GM21737 (cell line): ENCODE results near the gene ADAMTS17.

Experiments
- ATAC-seq: cut with Tn5 transposase; IDR thresholded peaks from one replicate; pipeline ENCODE4 v1.9.1; 2021; ENCODE audit warnings: mild to moderate bottlenecking, moderate library complexity; ENCODE audit not compliant: unreplicated experiment

The ADAMTS17 gene

DNA sequence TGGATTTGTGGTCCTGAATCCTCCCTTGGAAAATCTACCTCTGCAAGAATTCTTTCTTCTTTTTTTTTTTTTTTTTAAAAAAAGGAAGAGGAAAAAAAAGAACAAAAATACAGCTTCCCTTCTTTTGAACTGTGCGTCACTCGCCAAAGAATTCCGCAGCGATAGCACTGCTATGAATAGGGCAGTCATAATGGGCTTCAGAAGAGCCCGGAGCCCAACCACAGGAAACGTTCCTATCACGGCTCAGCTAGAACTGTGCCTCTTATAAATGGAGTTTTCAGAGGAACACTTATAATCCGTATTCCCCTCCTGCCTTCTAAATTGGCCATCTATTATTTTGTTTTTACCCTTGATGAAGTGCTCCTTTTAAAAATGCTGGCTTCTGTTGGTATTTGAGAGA is 227.7 kb downstream of the ADAMTS17 start:
- ATAC-seq = no peak

DNA sequence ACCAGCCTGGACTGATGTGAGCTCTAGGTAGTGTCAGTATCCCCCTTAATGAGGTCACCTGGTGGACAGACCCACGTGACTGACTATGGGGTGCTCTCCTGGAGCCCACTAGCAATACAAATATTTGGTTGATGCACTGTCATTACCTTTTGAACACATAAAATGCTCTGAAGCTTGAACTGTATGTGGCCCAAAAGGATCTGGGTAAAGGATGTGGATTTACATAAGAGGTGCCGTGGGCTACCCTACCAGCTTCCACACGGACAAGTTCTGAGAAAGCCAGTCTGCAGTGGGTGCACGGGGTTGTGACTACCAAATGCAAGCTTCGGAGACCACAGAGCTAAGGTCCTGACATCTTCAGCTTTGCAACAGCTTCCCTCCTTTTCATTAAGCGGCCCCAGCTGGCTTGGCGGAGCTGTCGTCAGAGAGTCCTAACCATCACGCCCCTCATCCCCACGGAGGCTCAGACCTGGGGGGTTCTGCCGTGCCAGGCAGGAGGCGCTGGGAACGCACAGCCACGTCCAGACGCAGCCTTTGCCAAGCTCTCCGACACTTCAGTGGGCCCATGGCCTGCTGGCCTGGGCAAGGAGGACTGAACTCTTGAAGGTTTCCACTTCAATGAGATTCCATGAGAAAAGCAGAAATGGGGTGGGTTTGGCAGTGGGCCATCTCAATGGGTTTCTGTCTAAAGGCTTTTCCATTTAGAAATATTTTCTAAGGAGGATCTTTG is 228.3 kb downstream of the ADAMTS17 start:
- ATAC-seq = no peak

- ATAC-seq = no peak
These were observed 229.0 kb downstream of the ADAMTS17 start for GRCh38 chr15:100112636-100113305.

- no peak for ATAC-seq
These were observed 229.7 kb downstream of the ADAMTS17 start for GRCh38 chr15:100112061-100112420.

- no peak for ATAC-seq
These were observed 230.4 kb downstream of the ADAMTS17 start for GRCh38 chr15:100111125-100112060.

DNA sequence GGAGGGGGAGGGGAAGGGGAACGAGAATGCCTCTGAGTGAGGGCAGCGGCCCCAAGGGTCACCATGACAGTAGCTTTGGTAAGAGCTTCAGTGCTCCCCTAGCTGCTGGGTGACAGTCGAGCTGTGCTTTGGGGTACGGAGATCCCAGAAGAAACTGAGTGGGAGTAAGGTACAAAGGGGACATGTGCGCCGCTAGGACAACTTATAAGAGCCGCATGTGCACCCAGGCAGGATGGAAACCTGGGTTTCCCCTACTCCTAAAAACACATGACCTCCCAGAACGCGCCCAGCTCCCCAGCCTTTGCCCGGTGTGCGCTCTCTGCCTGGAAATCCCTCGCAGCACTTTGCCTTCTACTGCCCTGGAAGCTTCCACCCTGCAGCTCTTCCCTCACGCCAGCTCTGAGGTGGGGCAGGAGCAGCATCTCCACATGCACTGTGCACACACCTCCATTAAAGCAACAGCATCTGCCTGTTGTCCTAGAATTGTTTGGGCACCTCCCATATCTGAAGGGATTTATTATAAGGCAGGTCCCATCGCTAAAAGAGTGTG is 232.2 kb downstream of the ADAMTS17 start:
- ATAC-seq = no peak

DNA sequence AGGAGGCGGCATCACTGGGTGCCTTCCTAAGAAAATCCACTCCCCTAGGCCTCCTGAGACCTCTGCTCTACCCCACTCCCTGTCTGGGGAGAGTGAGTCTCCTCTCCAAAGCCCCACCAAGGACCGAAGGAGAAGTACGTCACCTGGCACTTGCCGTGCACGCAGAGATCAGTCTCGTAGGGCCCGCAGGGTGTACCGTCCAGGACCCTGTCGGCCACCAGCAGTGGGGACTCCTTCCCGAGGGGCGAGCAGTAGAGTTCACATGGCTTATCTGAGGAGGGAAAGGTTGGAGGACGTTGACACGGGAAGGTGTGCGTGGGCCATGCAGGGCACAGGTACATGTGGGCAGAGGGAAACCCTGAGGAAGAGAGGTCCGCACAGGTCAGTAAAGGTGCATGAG is 232.9 kb downstream of the ADAMTS17 start:
- no peak for ATAC-seq

- no peak for ATAC-seq
These were observed 233.4 kb downstream of the ADAMTS17 start for GRCh38 chr15:100108346-100108745.

GRCh38 chr15:100107606-100108225 is 234.1 kb downstream of the ADAMTS17 start:
- ATAC-seq = no peak

- no peak for ATAC-seq
These were observed 234.6 kb downstream of the ADAMTS17 start for GRCh38 chr15:100107151-100107550.

DNA sequence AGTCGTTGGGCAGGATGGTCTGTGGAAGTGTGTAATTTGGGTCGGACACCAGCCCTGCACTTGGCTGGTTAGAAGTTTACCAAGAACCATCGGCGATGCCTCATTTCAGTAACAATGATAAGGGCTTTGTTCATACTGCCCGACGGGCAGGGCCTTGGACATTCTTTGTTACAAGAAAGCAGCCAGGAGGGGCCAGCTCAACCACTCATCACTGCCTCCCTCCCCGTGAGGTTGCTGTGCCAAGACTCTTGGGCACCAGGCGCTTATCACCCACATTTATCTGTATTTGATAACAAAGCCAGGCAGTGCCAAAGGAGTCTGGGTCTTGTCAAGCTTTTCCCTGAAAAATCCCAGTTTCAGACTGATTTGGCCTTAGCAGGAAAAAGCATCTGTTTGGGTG is 235.0 kb downstream of the ADAMTS17 start:
- ATAC-seq = no peak

DNA sequence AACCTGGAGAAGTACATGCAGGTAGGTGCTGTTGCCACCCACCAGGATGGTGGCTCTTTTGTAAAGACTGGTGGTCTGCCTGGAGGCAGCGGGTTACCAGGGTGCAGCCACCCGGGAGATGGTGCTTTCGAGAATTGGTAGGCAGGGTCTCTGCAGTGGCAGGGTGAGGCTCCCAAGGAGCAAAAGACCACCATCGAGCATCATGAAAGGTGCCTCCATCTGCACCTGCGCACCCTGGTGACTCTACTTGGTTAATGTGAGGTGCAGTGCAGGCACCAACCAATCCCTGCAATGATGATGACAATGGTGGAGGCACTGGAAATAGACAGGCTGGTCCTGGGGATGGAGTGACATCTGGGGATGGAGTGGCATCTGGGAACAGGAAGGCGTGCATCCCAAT is 236.7 kb downstream of the ADAMTS17 start:
- no peak for ATAC-seq

- no peak for ATAC-seq
These were observed 237.5 kb downstream of the ADAMTS17 start for GRCh38 chr15:100104245-100104644.

DNA sequence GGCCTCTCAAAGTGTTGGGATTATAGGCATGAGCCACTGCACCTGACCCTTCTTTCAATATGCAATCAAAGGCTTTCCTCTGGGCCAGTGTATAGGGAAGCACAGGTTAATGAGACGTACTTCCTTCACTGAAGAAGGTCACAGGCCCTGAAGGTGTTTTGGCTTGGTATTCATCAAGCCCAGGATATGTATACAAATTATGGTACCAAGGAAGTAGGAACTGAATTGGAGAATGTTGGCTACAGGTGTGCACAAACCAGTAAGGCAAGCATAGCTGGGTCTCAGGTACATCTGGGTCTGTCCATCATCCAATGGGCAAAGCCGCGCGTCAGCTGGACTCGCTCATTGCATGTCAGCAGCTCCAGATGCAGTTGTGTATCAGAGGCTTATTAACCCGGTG is 237.9 kb downstream of the ADAMTS17 start:
- no peak for ATAC-seq

DNA sequence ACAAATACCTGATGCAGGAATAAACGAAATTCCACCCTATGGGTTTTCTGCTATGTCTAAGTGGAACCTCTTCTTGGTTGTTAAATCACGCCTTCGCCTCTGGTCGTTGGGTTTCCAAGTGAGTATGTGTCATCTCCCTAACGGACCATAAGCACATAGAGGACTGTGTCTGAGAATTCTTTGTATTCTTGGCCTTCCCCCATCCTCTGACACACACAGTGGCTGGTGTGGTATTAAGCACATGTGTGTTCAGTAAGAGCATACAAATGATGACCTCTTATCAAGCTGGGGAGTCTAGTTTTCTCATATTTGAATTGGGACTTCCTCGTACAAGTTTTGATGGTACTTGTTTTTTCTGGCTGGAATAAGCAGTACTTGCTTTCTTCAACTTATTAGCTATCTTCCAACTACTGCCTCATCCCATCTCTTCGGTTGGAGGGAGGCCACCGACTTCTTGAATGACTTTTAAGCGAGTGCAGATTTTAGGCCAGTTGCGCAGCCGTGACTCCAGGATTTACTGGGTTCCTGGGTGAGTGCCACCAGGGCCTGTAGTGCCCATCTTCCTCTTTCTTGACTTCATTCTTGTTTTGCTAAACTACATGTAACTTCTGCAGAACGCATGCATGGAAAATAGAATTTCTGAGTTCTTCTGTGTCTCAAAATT is 240.2 kb downstream of the ADAMTS17 start:
- ATAC-seq = no peak

DNA sequence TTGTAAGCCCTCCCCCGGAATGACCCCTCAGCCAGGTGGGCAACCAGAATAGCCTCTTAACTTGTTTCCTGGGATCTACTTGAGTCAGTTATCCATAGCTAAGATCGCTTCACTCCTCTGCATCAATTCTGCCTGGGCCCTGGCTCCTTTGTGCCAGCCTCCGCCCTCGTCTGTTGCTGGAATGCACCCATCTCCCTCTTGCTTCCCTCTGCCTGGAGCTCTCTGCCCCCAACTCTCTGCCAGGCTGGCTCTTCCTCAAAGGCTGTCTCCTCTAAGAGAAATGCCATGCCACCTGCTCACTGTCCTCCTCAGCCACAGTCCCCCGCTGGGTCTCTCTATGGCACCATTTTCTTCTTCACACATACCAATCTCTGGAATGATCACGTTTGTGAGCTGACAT is 240.8 kb downstream of the ADAMTS17 start:
- no peak for ATAC-seq

DNA sequence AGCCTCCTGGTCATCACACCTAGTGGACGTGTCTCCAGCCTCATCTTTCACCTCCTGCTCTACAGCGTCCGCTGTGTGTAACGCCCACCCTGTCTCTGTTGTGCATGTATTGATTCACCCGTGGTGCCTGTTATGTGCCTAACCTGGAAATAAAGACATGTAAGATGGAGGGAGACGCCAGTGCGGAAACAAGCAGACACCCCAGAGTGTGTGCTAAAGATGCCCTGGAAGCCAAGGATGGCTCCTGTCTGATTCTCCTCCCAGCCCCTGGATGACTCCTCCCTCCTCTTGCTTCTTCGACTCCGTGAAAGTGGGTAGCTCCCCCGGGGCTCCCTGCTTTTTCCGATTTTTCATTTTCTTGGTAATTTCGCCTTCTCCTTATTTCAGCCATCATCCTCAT is 241.8 kb downstream of the ADAMTS17 start:
- no peak for ATAC-seq

GRCh38 chr15:100098705-100099104 is 243.1 kb downstream of the ADAMTS17 start:
- ATAC-seq = no peak

GRCh38 chr15:100097342-100098127 is 244.2 kb downstream of the ADAMTS17 start:
- no peak for ATAC-seq

DNA sequence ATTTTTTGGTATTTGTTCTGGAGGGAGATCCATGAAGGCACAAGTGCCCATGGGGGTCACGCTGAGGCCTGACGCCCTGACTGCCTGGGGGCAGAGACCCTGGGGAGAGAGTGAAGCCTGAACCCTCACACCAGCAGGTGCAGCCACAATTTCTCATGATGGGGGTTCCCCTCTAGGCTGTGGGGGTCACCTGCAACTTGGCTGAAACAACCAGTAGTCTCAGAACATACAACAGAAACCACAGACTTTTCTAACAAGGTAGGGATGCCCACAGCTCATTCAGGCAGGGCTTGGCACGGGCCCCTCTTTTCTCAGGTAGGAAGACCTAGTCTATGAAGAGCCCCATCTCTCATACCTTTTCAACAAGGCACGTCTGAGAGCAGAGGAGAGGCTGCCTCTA is 245.1 kb downstream of the ADAMTS17 start:
- no peak for ATAC-seq
